T-helper 2 cell (primary cell): ENCODE data around the gene TMEM225.
"Not testable (repeated sequence)": the region's sequence is repeated elsewhere in the genome, so short reads cannot be mapped to it uniquely, and the experiment has no call there.

Source experiments
- DNase-seq, 5 experiments: peaks; one replicate each; pipeline versions ENCODE4 v3.0.0 to v3.0.0-alpha.2; 2012 to 2022
- total RNA-seq, 2 donors: gene quantifications; one replicate each; lab custom pipeline; 2026; lab: John Stamatoyannopoulos, UW

The TMEM225 gene
- total RNA-seq: 0 reads per million in 2 donors

- DNase-seq: no peak
Measured at GRCh38 chr11:123885570-123885969, at the start of gene TMEM225. TSS of gene TMEM225 (minus strand) at chr11:123885670. CDS start at chr11:123885425, 245 bp downstream.

- no peak for DNase-seq
Measured at GRCh38 chr11:123924027-123924426, 38.6 kb upstream of the TMEM225 start.

DNA sequence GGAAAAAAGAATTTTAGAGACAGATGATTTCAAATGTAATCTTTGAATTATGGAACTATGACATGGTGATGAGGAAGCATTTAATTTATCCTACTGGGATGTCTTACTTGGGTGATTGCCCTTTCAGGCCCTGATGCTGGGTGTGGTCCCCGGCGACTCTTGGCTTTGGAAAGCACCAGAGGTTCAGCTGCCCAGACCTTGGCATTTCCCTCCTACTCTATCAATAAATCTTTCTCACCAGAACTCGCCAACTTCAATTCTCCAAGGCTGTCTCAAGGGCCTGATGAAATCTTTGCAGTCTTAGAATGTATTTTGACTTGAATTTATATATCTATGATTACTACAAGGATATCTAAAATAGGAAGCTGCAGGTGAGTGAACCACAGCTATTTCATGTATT, 35.5 kb upstream of the TMEM225 start:
- no peak for DNase-seq

- DNase-seq: no peak
Measured at GRCh38 chr11:123905826-123906225, 20.4 kb upstream of the TMEM225 start.

DNA sequence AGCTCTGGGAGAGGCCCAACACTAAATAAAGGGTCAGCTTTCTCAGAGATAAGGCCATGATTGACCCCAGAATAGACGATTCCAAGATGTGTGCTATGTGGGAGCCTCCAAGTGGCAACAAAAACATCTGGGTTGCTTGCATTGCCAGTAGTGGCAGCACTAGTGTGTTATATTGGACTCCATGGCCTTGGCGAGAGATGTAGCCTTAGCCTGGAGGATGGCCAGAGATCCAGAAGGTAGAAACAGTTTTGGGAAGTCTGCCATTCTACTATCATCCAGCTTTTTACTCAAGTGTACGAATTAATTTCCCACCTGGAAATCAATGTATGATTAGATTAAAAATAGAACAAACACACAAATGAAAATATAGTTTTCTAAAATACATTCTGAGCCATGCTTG, 19.5 kb upstream of the TMEM225 start:
- no peak for DNase-seq

- peak in 1 of 5 experiments; percentile 29 for DNase-seq
Measured at GRCh38 chr11:123903932-123904331, 18.5 kb upstream of the TMEM225 start.

- no peak for DNase-seq
Measured at GRCh38 chr11:123901867-123902266, 16.4 kb upstream of the TMEM225 start, which contains the start of gene OR8D4. TSS of gene OR8D4 (plus strand) at chr11:123902167. CDS start at chr11:123906432, 4,265 bp downstream.

GRCh38 chr11:123899792-123900191, 14.3 kb upstream of the TMEM225 start:
- no peak for DNase-seq

- DNase-seq: no peak
Measured at GRCh38 chr11:123892031-123892430, 6.6 kb upstream of the TMEM225 start.

DNA sequence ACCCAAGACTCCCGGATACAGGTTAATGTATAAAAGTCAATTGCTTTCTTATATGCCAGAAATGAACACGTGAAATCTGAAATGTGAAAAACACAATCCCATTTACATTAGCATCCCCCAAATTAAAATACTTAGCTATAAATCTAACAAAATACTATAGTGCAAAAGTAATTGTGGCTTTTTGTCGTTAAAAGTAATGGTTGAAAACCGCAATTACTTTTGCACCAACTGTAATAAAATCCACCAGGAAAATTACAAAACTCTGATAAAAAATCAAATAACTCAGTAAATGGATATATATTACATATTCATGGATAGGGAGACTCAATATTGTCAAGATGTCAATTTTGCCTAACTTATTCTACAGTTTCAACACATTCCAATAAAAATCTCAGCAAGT, 4.6 kb downstream of the TMEM225 start:
- DNase-seq: no peak

DNA sequence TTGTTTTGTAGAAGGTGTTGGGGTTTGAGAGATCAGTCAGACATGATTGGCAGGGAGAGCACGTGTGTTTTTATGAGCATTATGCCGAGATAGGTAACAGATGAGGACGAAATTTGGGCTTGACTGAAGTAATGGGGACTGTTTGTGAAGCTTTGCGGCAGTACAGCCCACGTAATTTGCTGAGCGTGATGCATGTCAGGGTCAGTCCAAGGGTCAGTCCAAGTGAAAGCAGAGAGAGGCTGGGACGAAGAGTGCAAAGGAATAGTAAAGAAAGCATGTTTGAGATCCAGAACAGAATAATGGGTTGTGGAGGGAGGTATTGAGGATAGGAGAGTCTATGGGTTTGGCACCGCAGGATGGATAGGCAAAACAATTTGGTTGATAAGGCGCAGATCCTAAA, 17.7 kb downstream of the TMEM225 start:
- DNase-seq: not testable (repeated sequence)

DNA sequence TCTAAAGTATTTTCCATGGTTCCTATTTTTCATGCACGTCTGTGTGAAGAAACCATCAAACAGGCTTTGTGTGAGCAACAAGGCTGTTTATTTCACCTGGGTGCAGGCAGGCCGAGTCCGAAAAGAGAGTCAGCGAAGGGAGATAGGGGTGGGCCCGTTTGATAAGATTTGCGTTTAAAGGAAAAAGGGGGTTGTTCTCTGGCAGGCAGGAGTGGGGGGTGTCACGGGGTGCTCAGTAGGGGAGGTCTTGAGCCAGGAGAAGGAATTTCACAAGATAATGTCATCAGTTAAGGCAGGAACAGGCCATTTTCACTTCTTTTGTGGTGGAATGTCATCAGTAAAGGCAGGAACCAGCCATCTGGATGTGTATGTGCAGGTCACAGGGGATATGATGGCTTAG, 20.2 kb downstream of the TMEM225 start:
- not testable (repeated sequence) for DNase-seq

DNA sequence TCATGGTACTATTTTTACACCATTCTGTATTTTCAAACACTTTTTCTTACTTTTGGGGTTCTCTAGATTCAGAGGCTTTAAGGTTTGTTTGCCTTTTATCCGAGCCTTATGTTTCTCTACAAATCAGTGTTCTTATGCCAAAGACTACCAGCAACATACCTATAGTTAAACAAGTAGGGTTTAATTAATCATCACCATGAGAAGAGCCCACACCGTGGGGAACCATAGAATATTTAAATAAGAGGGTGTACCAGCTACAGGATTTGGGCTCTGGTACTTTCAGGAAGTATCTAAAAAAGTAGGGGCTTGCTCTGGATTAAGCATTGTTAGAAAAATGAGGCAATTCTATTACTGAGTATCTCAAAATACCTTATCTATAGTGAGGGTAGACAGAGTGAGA, 25.7 kb downstream of the TMEM225 start:
- no peak for DNase-seq

GRCh38 chr11:123856444-123856843, 29.0 kb downstream of the TMEM225 start:
- no peak for DNase-seq

DNA sequence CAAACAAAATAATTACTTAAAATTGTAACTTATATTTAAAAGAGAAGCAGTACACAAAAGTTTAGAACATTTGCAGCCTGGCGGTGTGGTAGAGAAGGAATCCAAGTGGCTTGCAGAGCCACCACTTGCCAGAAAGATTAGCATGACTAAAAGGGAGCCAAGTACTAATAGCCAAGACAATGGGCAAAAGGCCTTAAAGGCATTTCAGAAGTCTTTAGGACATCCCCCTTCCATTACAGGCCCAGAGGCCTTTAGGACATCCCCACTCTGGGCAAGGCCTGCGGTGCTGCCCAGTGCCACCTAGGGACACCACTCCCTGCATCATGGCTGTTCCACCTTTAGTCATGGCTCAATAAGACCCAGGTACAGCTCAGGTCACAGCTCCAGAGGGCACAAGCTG, 32.4 kb downstream of the TMEM225 start:
- no peak for DNase-seq

GRCh38 chr11:123852321-123852720, 33.1 kb downstream of the TMEM225 start:
- DNase-seq: no peak

DNA sequence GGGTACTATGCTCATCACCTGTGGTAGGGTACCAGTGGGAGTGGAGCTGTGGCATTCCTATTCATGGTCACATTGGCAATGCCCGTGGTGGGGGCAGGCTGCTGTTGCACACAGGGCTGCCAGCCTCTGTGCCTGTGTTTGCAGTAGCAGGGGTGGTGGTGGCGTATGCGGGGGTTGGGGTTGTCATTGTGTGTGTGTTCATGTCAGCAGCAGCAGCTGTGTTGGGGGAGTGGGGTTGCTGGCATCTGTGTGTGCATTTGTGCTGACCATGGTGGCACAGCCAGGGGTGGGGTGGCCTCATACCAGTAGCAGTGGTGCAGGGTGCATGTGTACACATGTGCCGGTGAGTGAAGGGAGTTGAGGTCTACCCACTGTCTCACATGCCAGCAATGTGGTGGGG, 34.4 kb downstream of the TMEM225 start:
- no peak for DNase-seq

DNA sequence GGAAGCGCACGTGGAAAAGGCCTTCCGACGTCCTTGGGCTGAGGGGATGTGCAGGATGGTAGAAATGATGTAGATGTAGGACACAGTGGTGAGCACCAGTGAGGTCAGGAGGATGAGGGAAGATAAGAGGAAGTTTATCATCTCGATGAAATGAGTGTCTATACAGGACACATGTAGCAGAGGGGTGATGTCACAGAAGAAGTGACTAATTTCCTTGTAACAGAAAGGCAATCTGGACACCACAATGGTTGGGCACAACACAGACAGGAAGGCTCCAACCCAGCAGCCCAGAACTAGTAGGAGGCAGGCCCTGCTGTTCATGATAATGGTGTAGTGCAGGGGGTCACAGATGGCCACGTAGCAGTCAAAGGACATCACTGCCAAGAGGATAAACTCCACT, 44.3 kb downstream of the TMEM225 start:
- peak in 1 of 5 experiments; percentile 22 for DNase-seq

DNA sequence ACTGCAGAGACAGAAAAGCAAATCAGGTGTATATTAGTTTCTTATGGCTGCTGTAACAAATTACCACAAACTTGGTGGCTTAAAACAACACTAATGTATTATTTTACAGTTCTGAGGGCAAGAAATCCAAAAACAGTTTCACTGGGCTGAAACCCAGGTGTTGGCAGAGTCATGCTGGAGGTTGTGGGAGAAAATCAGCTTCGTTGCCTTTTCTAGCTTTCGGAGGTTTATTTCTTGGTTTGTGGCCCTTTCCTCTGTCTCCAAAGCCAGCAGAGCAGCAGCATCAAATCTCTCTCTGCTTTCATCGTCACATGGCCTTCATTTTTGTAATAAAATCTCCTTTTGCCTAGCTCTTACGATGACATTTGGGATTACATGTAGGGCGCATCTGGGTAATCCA, 46.3 kb downstream of the TMEM225 start:
- no peak for DNase-seq

- no peak for DNase-seq
Measured at GRCh38 chr11:123838659-123839058, 46.8 kb downstream of the TMEM225 start.

DNA sequence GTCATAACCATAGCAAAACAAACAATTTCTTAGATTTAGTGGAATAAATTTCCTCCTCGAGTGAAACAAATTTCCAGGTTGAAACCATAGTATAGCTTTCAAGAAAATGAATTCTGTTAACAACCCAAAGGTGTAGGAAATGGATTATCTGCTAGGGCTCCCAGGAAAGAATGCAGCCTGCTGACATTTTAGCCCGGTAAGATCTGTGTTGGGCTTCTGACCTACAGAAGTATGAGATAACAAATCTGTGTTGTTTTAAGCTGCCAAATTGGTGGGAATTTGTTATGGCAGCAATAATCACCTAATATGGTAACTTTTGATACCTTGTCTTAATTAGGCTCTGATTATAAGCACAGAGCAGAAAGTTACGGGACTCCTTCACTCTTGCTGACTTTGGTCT, 47.3 kb downstream of the TMEM225 start:
- DNase-seq: no peak

GRCh38 chr11:123833095-123833494, 52.4 kb downstream of the TMEM225 start:
- DNase-seq: no peak
